GM19239 (cell line): ENCODE measurements around the gene BABAM2.

Experiments
- DNase-seq: peaks from one replicate; pipeline ENCODE4 v3.0.0; 2011; ENCODE audit warnings: low spot score; ENCODE audit not compliant: insufficient read length
- FAIRE-seq: peaks from 2 replicates; lab custom pipeline; 2011; peaks lifted over from hg19 to GRCh38; lab: Jason Lieb, UNC

Gene BABAM2

GRCh38 chr2:27935026-27935425 lies 44.5 kb downstream of the BABAM2 start:
- FAIRE-seq, result no peak
- no peak for DNase-seq

GRCh38 chr2:27940090-27940671 lies 49.7 kb downstream of the BABAM2 start:
- DNase-seq (no peak), FAIRE-seq (no peak)

GRCh38 chr2:27940982-27941381 lies 50.5 kb downstream of the BABAM2 start:
- FAIRE-seq, result no peak
- no peak for DNase-seq

DNA sequence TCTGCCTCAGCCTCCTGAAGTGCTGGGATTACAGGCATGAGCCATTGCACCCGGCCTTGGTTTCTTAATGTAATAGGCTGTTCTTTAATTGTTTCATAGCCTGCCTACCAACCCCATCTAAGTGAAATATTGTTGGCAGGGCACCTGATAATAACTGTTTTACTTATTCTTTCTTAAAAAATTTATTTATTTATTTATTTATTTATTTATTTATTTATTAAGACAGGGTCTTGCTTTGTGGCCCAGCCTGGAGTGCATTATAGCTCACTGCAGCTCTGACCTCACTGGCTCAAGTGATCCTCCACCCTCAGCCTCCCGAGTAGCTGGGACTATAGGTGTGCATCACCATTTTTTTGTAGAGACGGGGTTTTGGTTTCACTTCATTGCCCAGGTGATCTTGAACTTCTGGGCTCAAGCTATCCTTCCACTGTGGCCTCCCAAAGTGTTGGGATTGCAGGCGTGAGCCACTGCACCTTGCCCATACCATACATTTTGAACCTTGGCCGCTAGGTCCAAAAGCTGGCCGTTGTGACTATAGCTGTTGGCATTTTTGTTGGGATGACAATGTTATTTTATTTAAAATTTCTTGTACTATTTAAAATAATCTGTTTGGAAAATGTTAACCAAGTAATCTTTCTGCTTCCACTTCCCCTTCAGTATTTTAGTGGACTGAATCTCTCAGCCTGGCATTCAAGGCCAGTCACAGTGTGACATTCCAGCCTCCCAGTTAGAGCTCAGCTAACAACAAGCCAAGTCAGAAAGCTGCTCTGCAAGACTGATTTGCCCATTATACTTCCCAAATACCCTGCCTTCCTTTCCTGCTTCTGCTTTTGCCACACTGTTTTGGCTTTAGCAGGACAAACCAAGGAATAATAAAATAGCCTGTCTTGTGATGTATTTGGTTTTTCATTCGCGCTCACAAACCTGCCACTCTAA lies 52.4 kb downstream of the BABAM2 start:
- FAIRE-seq (no peak), DNase-seq (no peak)

DNA sequence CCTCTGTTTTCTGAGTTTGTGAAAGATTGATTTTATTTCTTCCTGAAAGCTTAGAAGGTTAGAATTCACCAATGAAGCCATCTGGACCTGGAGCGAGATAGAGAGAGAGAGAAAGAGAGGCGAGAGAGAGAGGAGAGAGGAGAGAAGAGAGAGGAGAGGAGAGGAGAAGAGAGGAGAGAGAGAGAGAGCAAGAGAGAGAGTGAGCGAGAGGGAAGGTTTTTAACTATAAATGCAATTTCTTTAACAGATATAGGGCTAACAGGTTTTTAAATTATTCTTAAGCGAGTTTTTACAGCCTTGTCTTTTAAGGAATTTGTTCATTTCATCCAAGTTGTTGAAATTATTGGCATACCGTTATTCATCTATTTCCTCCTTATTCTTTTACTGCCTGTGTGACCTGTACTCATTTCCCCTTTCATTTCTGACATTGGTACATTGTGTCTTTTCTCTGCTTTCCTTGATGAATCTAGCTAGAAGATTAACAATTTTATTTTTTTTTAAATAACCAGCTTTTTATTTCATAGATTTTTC lies 56.1 kb downstream of the BABAM2 start:
- DNase-seq (no peak), FAIRE-seq (no peak)

DNA sequence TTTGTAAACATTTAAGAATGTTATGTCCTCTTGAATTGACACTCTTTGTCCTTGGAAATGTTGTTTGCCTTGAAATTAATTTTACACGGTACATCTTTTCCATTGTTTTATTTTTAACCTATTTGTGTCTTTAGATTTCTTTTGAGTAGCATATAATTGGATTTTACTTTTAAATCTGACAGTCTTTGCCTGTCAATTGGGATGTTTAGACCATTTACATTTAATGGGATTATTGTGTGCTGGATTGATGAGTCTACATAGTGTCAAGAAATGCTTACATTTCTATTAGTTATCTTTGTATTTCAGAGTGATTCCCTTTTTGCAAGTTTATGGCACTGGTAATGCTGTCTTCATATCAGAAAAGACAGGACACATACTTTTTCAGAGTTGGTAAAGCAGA lies 61.5 kb downstream of the BABAM2 start:
- FAIRE-seq, result no peak
- DNase-seq, result no peak

DNA sequence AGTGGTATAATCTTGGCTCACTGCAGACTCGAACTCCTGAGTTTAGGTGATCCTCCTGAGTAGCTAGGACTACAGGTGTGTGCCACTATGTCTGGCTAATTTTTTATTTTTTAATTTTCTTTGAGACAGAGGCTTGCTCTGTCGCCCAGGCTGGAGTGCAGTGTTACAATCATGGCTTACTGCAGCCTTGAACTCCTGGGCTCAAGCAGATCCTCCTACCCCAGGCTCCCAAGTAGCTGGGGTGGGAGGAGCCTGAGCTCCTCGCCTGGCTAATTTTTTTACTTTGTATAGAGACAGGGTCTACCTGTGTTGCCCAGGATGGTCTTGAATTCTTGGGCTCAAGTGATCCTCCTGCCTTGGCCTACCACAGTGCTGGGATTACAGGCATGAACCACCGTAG lies 62.5 kb downstream of the BABAM2 start:
- FAIRE-seq, result no peak
- no peak for DNase-seq

DNA sequence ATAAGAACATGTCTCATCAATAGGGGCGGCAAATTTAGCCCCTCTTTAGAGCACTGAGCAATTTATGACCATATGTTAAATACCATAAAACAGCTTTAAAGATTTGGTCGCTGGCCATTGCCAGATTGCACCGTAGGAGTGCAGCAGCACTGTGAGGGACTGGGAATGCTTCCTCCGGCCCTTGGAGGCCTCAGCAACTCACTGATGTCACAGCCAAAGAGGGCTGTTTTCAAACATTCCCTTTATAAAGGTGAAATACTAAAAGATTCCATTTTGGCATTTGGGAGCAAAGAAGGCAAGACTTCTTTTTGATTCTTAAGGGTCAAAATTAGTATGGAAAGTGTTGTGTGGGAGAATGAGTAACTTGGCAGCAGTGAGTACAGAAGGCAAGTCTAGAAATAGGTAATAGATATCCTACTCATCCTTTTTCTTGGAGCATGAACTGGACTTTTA lies 63.7 kb downstream of the BABAM2 start:
- DNase-seq (no peak), FAIRE-seq (no peak)

- no peak for DNase-seq
- FAIRE-seq, result no peak
These were observed 64.3 kb downstream of the BABAM2 start for GRCh38 chr2:27954771-27955383.

GRCh38 chr2:27955384-27956161 lies 65.0 kb downstream of the BABAM2 start:
- DNase-seq (no peak), FAIRE-seq (no peak)

GRCh38 chr2:27956888-27957287 lies 66.4 kb downstream of the BABAM2 start:
- FAIRE-seq, result no peak

GRCh38 chr2:27958711-27959378 lies 68.3 kb downstream of the BABAM2 start:
- FAIRE-seq (no peak), DNase-seq (no peak)

More at GRCh38 chr2:27956888-27957287, 66.4 kb downstream of the BABAM2 start:
- no peak for DNase-seq

DNA sequence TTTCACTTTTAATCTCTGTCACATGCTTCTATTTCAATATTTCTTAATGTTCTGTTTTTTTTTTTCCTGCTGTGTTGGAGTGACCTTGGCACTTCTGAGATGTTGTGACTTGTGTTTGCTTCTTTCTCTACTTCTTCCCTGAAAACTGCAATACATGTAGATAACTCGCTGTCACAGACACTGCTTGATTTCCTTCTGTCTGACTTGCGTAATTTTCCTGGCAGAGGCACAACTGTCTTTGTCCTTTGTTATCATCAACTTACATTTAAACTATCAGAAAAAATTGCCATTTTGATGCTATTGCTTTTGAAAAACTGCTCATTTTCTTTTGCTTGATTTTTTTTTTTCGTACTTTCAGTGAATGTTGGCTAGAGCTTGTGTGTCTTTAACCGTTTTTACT lies 69.0 kb downstream of the BABAM2 start:
- FAIRE-seq (no peak), DNase-seq (no peak)

DNA sequence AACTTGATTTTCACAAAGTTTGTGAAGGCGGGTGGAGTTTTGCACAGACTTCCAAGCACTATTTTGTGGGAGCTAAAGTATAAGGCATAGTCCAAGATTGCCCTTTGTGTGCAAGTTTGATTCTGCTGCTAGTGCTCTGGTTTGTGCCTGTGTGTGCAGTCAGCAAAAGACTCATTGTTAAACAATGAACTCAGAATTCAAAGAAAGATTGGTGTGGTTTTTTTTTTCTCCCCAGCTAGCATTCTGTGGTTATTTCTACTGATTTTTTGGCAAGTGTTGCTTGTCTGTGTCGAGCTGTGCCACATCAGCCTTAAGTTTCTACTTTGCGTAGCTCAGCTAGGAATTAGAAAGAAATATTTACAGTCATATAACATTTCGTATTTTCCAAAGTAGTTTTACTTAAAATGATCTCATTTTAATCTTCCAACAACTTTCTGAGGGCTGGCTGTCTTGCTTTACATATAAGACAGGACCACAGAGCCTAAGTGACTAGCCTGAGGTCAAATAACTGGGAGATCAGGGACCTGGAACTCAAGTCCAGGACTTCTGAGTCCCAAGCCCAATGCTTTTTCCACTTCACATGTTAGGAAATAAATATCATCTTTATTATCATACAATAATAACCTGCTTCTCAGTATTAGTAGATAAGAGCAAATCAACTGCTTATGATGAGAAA lies 69.8 kb downstream of the BABAM2 start:
- DNase-seq, result no peak

GRCh38 chr2:27962006-27962405 lies 71.5 kb downstream of the BABAM2 start:
- FAIRE-seq (no peak), DNase-seq (no peak)

More for the DNA sequence above, 69.8 kb downstream of the BABAM2 start:
- FAIRE-seq, result no peak

GRCh38 chr2:27963472-27963871 lies 72.9 kb downstream of the BABAM2 start:
- FAIRE-seq (no peak), DNase-seq (no peak)

GRCh38 chr2:27964067-27964466 lies 73.5 kb downstream of the BABAM2 start:
- FAIRE-seq (no peak), DNase-seq (no peak)

DNA sequence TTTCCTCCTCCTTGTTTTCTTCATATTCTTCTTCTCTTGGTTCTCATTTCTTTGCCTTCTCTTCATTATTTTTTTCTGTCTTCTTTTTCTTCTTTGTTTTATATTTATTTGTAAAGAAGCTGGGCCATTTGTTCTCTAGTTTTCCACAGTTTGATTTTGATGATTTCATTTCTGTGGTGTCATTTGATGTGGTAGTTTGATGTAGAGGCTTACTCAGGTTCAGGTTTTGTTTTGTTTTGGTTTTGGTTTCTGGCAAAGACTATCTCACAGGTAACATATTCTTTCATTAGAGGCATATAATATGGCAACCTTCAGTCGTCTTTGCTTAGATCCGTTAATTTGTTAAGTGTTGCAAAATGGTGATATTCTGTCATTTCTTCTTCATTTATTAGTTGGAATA lies 75.3 kb downstream of the BABAM2 start:
- peak; percentile 37 for FAIRE-seq

GRCh38 chr2:27966466-27966865 lies 75.9 kb downstream of the BABAM2 start:
- no peak for FAIRE-seq
- DNase-seq, result no peak

More for the DNA sequence above, 75.3 kb downstream of the BABAM2 start:
- no peak for DNase-seq
